ENCODE measurements around the gene ARHGAP44. TPM values are rescaled to one million over a fixed set of nuclear protein-coding genes. Genes with fewer than 3 reads are reported as not detected.
A peak's percentile ranks its signal among the peaks of the same experiment; 100 is the strongest.
"Not testable (repeated sequence)": the region's sequence is repeated elsewhere in the genome, so short reads cannot be mapped to it uniquely, and the experiment has no call there.

The ARHGAP44 gene
- total RNA-seq, 3 donors from 2014 or later: 34.4 to 92.3 (median 52.0) TPM

GRCh38 chr17:12977008-12977751, 187.9 kb downstream of the ARHGAP44 start:
- no peak for TF ChIP-seq CTCF (IDR thresholded peaks at IDR 0.05)
- DNase-seq (no peak), ATAC-seq (peak; percentile 25)
- Histone ChIP-seq H3K9me3 (no peaks in the 10 kb centered on the region), H3K36me3 (ENCODE audit: low read depth) (no peaks in the 10 kb centered on the region), H3K4me3 (no peak overlapping the region), H3K4me1 (ENCODE audit: low read depth) (no peaks in the 10 kb centered on the region)
- intact Hi-C loops (cut with DNase I, micrococcal nuclease): no loop called here

- H3K36me3 ChIP-seq (ENCODE audit: low read depth); DNase-seq; H3K4me3 ChIP-seq; ATAC-seq; H3K9me3 ChIP-seq; H3K4me1 ChIP-seq (ENCODE audit: low read depth); intact Hi-C loops (cut with DNase I, micrococcal nuclease): not testable (repeated sequence)
These were observed 189.5 kb downstream of the ARHGAP44 start for GRCh38 chr17:12978787-12979186.

- no peak overlapping the region for H3K4me3 ChIP-seq
- intact Hi-C loops (cut with DNase I, micrococcal nuclease): no loop called here
- H3K4me1 ChIP-seq (ENCODE audit: low read depth): no peaks in the 10 kb centered on the region
- no peaks in the 10 kb centered on the region for H3K9me3 ChIP-seq
- no peak for ATAC-seq
- DNase-seq: no peak
- no peak for TF ChIP-seq CTCF (IDR thresholded peaks at IDR 0.05)
- H3K36me3 ChIP-seq (ENCODE audit: low read depth): no peaks in the 10 kb centered on the region
These were observed 189.9 kb downstream of the ARHGAP44 start for GRCh38 chr17:12979246-12979645.

- H3K4me3 ChIP-seq: no peak overlapping the region
- ATAC-seq: peak; percentile 13
These were observed 190.7 kb downstream of the ARHGAP44 start for GRCh38 chr17:12979826-12980500.

GRCh38 chr17:12982224-12982623, 192.9 kb downstream of the ARHGAP44 start:
- Histone ChIP-seq H3K4me3 (no peak overlapping the region), H3K4me1 (ENCODE audit: low read depth) (no peaks in the 10 kb centered on the region), H3K36me3 (ENCODE audit: low read depth) (no peaks in the 10 kb centered on the region), H3K9me3 (no peaks in the 10 kb centered on the region)
- DNase-seq: no peak
- intact Hi-C loops (cut with DNase I, micrococcal nuclease): no loop called here
- no peak for TF ChIP-seq CTCF (IDR thresholded peaks at IDR 0.05)
- ATAC-seq: no peak

More at GRCh38 chr17:12979826-12980500, 190.7 kb downstream of the ARHGAP44 start:
- no peak for DNase-seq
- TF ChIP-seq CTCF (IDR thresholded peaks at IDR 0.05): no peak
- intact Hi-C loops (cut with DNase I, micrococcal nuclease): no loop called here
- no peaks in the 10 kb centered on the region for H3K9me3 ChIP-seq
- H3K4me1 ChIP-seq (ENCODE audit: low read depth): no peaks in the 10 kb centered on the region
- no peaks in the 10 kb centered on the region for H3K36me3 ChIP-seq (ENCODE audit: low read depth)
